ENCODE results near the gene PRKAG3. TPM values are rescaled to one million over a fixed set of nuclear protein-coding genes. Genes with fewer than 3 reads are reported as not detected.
A peak's percentile ranks its signal among the peaks of the same experiment; 100 is the strongest.

The PRKAG3 gene
- total and polyA plus RNA-seq, 2 donors from 2014 or later: not detected

DNA sequence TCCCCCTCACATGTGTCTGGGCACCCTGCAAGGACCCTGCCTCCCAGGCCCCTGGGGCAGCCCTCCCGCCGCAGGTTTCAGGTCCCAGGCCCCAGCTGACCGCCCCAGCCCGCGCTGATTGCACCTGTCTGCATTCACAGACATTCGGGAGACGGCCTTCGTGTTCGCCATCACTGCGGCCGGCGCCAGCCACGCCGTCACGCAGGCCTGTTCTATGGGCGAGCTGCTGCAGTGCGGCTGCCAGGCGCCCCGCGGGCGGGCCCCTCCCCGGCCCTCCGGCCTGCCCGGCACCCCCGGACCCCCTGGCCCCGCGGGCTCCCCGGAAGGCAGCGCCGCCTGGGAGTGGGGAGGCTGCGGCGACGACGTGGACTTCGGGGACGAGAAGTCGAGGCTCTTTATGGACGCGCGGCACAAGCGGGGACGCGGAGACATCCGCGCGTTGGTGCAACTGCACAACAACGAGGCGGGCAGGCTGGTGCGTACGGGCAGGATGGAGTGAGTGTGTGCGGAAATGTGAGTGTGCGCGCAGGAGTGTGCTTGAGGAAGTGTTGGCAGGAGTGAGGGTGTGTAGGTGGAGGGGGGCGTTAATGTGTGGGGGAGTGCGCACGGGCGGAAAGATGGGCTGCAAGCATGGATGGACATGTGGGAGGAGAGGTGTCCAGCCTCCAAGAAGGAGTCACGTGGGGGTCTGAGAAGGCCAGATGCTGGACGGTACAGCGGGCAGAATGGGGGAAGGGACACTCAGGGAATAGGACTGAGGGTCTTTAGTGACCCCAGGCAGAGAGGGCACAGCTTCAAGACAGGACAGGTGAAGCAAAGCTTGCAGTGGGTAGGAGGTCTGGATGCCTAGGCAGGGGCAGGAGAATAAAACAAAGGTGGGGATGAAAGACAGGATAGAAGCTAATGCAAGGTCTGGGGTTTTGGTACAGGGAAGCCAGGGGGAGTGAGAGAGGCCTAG is 40.0 kb upstream of the PRKAG3 start:
- Histone ChIP-seq H3K9ac (ENCODE audit: low read length in 3 of 3) (no peak overlapping the region), H3K36me3 (ENCODE audit: control insufficient read depth in 2 of 3, insufficient read depth in 3 of 3, low read length in 3 of 3) (no peaks in the 10 kb centered on the region), H3K27ac (ENCODE audit: low read depth in 2 of 2, low read length in 2 of 2) (no peak overlapping the region), H3K4me3 (ENCODE audit: low read length in 3 of 3) (no peak overlapping the region), H3K4me1 (ENCODE audit: control insufficient read depth in 2 of 3, insufficient read depth in 2 of 3, low read depth in 1 of 3, low read length in 3 of 3) (peaks cover 0 to 7% (median 0%) of the 10 kb centered on the region in 3 donors), H3K27me3 (ENCODE audit: control insufficient read depth, insufficient read depth, low read length) (peaks cover 55% of the 10 kb centered on the region), H3K9me3 (ENCODE audit: control insufficient read depth in 2 of 3, insufficient read depth in 1 of 3, low read length in 3 of 3) (no peaks in the 10 kb centered on the region)
- intact Hi-C loops (cut with DNase I): no loop called here
- FAIRE-seq: no peak
- DNase-seq: peak in 2 of 5 donors; percentile 37 to 75
- no peak for TF ChIP-seq CTCF (IDR thresholded peaks at IDR 0.05; ENCODE audit: borderline replicate concordance, extremely low read depth, insufficient read depth)

GRCh38 chr2:218870984-218871344 is 39.4 kb upstream of the PRKAG3 start:
- H3K9me3 ChIP-seq (ENCODE audit: control insufficient read depth in 2 of 3, insufficient read depth in 1 of 3, low read length in 3 of 3): no peaks in the 10 kb centered on the region
- intact Hi-C loops (cut with DNase I): no loop called here
- H3K9ac ChIP-seq (ENCODE audit: low read length in 3 of 3): no peak overlapping the region
- peaks cover 55% of the 10 kb centered on the region for H3K27me3 ChIP-seq (ENCODE audit: control insufficient read depth, insufficient read depth, low read length)
- H3K36me3 ChIP-seq (ENCODE audit: control insufficient read depth in 2 of 3, insufficient read depth in 3 of 3, low read length in 3 of 3): no peaks in the 10 kb centered on the region
- FAIRE-seq (no peak), DNase-seq (no peak)
- H3K27ac ChIP-seq (ENCODE audit: low read depth in 2 of 2, low read length in 2 of 2): no peak overlapping the region
- TF ChIP-seq CTCF (IDR thresholded peaks at IDR 0.05; ENCODE audit: borderline replicate concordance, extremely low read depth, insufficient read depth): no peak
- peaks cover 0 to 7% (median 0%) of the 10 kb centered on the region in 3 donors for H3K4me1 ChIP-seq (ENCODE audit: control insufficient read depth in 2 of 3, insufficient read depth in 2 of 3, low read depth in 1 of 3, low read length in 3 of 3)
- no peak overlapping the region for H3K4me3 ChIP-seq (ENCODE audit: low read length in 3 of 3)

GRCh38 chr2:218869064-218869463 is 37.5 kb upstream of the PRKAG3 start:
- DNase-seq: no peak
- no peak for TF ChIP-seq CTCF (IDR thresholded peaks at IDR 0.05; ENCODE audit: borderline replicate concordance, extremely low read depth, insufficient read depth)
- H3K9me3 ChIP-seq (ENCODE audit: control insufficient read depth in 2 of 3, insufficient read depth in 1 of 3, low read length in 3 of 3): no peaks in the 10 kb centered on the region
- H3K27me3 ChIP-seq (ENCODE audit: control insufficient read depth, insufficient read depth, low read length): peaks cover 40% of the 10 kb centered on the region
- intact Hi-C loops (cut with DNase I): no loop called here
- peaks cover 0 to 7% (median 0%) of the 10 kb centered on the region in 3 donors for H3K4me1 ChIP-seq (ENCODE audit: control insufficient read depth in 2 of 3, insufficient read depth in 2 of 3, low read depth in 1 of 3, low read length in 3 of 3)
- no peak overlapping the region for H3K9ac ChIP-seq (ENCODE audit: low read length in 3 of 3)
- H3K36me3 ChIP-seq (ENCODE audit: control insufficient read depth in 2 of 3, insufficient read depth in 3 of 3, low read length in 3 of 3): no peaks in the 10 kb centered on the region
- no peak overlapping the region for H3K4me3 ChIP-seq (ENCODE audit: low read length in 3 of 3)
- no peak overlapping the region for H3K27ac ChIP-seq (ENCODE audit: low read depth in 2 of 2, low read length in 2 of 2)
- no peak for FAIRE-seq

All from kidney (tissue), 14 donors.